GM12891 (cell line): ENCODE data around the gene LCE1A.

ENCODE experiments used
- POLR2A ChIP-seq: IDR thresholded peaks from 2 replicates; pipeline ENCODE4 v1.6.1; 2011; ENCODE audit warnings: low read depth, low read length, control low read depth
- TAF1 ChIP-seq: IDR thresholded peaks from 2 replicates; pipeline ENCODE4 v1.6.1; 2011; ENCODE audit warnings: low read depth, low read length, control low read depth

GRCh38 chr1:152836870-152837269, 9.6 kb downstream of the LCE1A start:
- no peak for TF ChIP-seq POLR2A
- TF ChIP-seq TAF1 = no peak
